Heart right ventricle (tissue), 16 donors: Measurements from ENCODE around the gene RFTN1. TPM values are rescaled to one million over a fixed set of nuclear protein-coding genes. Genes with fewer than 3 reads are reported as not detected.

ENCODE experiments used
- ATAC-seq, 8 donors: fragments of 200-7000 bp; cut with Tn5 transposase; one replicate each; pipeline ENCODE4 v1.9.1; 2020; ENCODE audit warnings: mild to moderate bottlenecking in 8 of 8, moderate library complexity in 8 of 8, moderate number of reproducible peaks in 1 of 8
- DNase-seq, 2 donors: peaks; one replicate each; pipeline ENCODE4 v3.0.0-alpha.2; 2020
- H3K27ac ChIP-seq, 10 donors: fragments of 200-600 bp; sonication (generic) in 2 of 10; one replicate each; pipeline versions ENCODE4 v1.5.0 to v1.8.0; 2020 to 2022; ENCODE audit warnings: mild to moderate bottlenecking in 3 of 10
- H3K27me3 ChIP-seq, 7 donors: fragments of 200-600 bp; one replicate each; pipeline ENCODE4 v1.8.0; 2021 to 2022; ENCODE audit warnings: mild to moderate bottlenecking in 2 of 7
- H3K36me3 ChIP-seq, 9 donors: fragments of 200-600 bp; sonication (generic) in 1 of 9; one replicate each; pipeline versions ENCODE4 v1.5.0 to v1.8.0; 2020 to 2022; ENCODE audit warnings: mild to moderate bottlenecking in 2 of 9
- H3K4me1 ChIP-seq, 9 donors: fragments of 200-600 bp; sonication (generic) in 1 of 9; one replicate each; pipeline versions ENCODE4 v1.5.0 to v1.8.0; 2020 to 2022; ENCODE audit warnings: mild to moderate bottlenecking in 4 of 9
- H3K4me3 ChIP-seq, 10 donors: fragments of 200-600 bp; sonication (generic) in 2 of 10; one replicate each; pipeline versions ENCODE4 v1.5.0 to v1.8.0; 2020 to 2022; ENCODE audit warnings: mild to moderate bottlenecking in 7 of 10, moderate library complexity in 2 of 10
- H3K9me3 ChIP-seq, 11 donors: fragments of 200-600 bp in 10 of 11; sonication (generic) in 2 of 11; one replicate each; pipeline versions ENCODE4 v1.5.0 to v1.8.0; 2013 to 2022; ENCODE audit warnings: mild to moderate bottlenecking in 2 of 11, control low read depth in 1 of 11, moderate library complexity in 1 of 11
- WGBS, 2 donors: extraction: QIAGEN DNeasy Blood & Tissue Kit; methylation state at CpG; one replicate each; pipeline ENCODE4 v1.1.7; 2013; ENCODE audit warnings: inconsistent platforms in 1 of 2; 5-methylcytosine and 5-hydroxymethylcytosine counted together
- intact Hi-C, 10 donors: fragments of 100-400 bp; cut with DNase I; formaldehyde crosslinking; loops; one replicate each; pipeline versions ENCODE4 v1.11.1 to v1.14.2; 2022
- polyA plus RNA-seq, 2 donors: library from polyadenylated mRNA; stranded (reverse); fragments of 200-250 nt; gene quantifications; one replicate each; pipeline ENCODE4 v1.2.3, GENCODE V29; 2013
- total RNA-seq, 10 donors: library from RNA; stranded (reverse); fragmentation: NEBNext Ultra II Directional in 3 of 10; extraction: Animal tissue kit (Norgen Biotek cat#: 25700) in 3 of 10; gene quantifications; one replicate each; pipeline versions ENCODE4 v1.2.1 to v1.2.4, GENCODE V29; 2021 to 2023
- TF ChIP-seq, protein P1 (sequence below), 9 donors: fragments of 200-600 bp; sonication (generic) in 2 of 9; IDR thresholded peaks; one replicate each; pipeline versions ENCODE4 v1.5.0 to v1.8.0; 2021 to 2022; ENCODE audit warnings: antibody characterized with exemption in 9 of 9, mild to moderate bottlenecking in 5 of 9, moderate library complexity in 1 of 9
- donor health status: Arrhythmogenic right ventricular cardiomyopathy.
- donor health status: ischemic (EF 13 %, LVEDD 7.1; RV severe dilation, severe dysfunction).
- donor health status: healthy with polysubstance abuse.
- donor health status: DM: no; HTN: yes; CAD: no.
- donor health status: DM: no; HTN: no; CAD: no.
- donor health status: ischemic (EF 25% LVEDD 6.9; RV normal size, moderate dysfunction).
- donor health status: ischemic (EF 25% LVEDD 5.7; RV mildly dilated, moderate dysfunction).
- donor health status: healthy.
- donor health status: DM: yes; HTN: yes; CAD: no.
- donor health status: Ischemic cardiomyopathy.
- donor health status: ischemic (EF 35%, LVEDD 5.7; RV mildly dilated, moderate dysfunction).
- donor health status: nonischemic (EF 11% LVEDD 7.7; RV severe dilation, severe dysfunction).
- donor health status: DM: yes; HTN: yes; CAD: no.
- donor health status: PGD.
- donor health status: ischemic (EF 29% LVEDD 5.4; RV normal size, mild dysfunction).
- donor health status: nonischemic (EF 23%, LVEDD 6.1; RV moderate dilation, normal function).

Gene RFTN1
- total and polyA plus RNA-seq, 12 donors, result 17.4 to 32.2 (median 24.0) TPM

DNA sequence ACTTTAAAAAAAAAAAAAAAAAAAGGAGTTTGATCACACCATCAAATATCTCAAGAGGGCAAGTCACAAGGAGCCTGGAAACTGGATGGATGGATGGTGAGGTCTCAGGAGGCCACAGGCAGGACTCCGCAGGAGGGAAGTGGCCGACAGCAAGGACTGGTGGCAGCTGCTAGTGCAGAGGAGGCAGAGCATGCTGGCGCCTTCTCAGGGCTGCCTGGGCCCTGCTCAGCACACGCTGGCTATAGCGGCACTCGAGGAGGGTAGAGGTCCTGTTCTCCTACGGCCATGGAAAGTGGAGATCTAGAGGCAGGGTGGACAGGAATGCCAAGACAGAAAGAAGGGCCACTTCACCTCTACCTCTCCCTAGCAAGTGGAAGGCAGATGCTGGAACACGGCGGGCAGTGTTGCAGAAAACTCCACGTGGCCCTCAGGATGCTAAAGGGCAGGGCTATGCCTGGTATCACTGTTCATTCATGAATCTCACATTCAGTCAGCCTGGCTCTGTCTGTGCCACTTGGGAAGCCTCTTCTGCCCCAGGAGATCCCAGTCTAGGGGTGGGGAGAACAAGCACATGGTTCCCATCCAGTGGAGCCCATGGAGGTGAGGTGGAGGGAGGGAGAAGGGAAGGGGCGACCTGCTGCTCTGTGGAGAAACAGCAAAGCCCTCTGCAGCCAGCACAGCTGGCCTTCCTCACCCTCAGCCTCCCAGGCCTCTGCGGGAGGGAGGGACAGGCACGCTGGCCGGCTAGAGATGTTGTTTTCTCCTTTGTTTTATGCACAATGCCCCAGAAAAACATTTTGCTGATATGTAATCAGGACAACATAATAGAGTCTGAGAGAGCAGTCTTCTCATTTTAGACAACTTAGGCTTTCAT is 177.5 kb downstream of the RFTN1 start:
- Histone ChIP-seq H3K4me1 (peaks cover 3 to 47% (median 26%) of the 10 kb centered on the region in 9 donors), H3K27me3 (no peaks in the 10 kb centered on the region), H3K36me3 (peaks cover 0 to 46% (median 8%) of the 10 kb centered on the region in 9 donors), H3K9me3 (peaks cover 0 to 27% (median 7%) of the 10 kb centered on the region in 11 donors), H3K4me3 (no peak overlapping the region), H3K27ac (peak overlapping the region in 3 of 10 donors; percentile 15 to 24 (median 22))
- no peak for DNase-seq
- 85 to 86% methylated on average over 14 of the region's 14 CpGs for WGBS, 2 donors
- ATAC-seq, result peak in 2 of 8 donors; percentile 19 to 46
- TF ChIP-seq, protein P1, sequence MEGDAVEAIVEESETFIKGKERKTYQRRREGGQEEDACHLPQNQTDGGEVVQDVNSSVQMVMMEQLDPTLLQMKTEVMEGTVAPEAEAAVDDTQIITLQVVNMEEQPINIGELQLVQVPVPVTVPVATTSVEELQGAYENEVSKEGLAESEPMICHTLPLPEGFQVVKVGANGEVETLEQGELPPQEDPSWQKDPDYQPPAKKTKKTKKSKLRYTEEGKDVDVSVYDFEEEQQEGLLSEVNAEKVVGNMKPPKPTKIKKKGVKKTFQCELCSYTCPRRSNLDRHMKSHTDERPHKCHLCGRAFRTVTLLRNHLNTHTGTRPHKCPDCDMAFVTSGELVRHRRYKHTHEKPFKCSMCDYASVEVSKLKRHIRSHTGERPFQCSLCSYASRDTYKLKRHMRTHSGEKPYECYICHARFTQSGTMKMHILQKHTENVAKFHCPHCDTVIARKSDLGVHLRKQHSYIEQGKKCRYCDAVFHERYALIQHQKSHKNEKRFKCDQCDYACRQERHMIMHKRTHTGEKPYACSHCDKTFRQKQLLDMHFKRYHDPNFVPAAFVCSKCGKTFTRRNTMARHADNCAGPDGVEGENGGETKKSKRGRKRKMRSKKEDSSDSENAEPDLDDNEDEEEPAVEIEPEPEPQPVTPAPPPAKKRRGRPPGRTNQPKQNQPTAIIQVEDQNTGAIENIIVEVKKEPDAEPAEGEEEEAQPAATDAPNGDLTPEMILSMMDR (IDR thresholded peaks at IDR 0.05), result no peak
- intact Hi-C loops, result no loop called here

DNA sequence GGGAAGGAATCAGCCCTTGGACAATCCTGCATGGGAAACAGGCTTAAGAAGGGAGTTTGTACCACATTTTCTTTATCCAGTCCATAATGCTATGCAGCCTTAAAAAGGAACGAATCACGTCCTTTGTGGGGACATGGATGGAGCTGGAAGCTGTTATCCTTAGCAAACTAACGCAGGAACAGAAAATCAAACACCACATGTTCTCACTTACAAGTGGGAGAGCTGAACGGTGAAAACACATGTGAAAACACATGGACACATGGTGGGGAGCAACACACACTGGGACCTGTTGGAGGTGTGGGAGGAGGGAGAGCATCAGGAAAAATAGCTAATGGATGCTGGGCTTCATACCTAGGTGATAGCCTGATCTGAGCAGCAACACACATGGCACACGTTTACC is 178.2 kb downstream of the RFTN1 start:
- peaks cover 0 to 30% (median 7%) of the 10 kb centered on the region in 11 donors for H3K9me3 ChIP-seq
- DNase-seq, result no peak
- H3K36me3 ChIP-seq, result peaks cover 0 to 53% (median 8%) of the 10 kb centered on the region in 9 donors
- no peak for ATAC-seq
- H3K4me1 ChIP-seq, result peaks cover 3 to 47% (median 26%) of the 10 kb centered on the region in 9 donors
- 81 to 85% methylated on average over 5 of the region's 5 CpGs for WGBS, 2 donors
- TF ChIP-seq, protein P1 (IDR thresholded peaks at IDR 0.05), result no peak
- no peaks in the 10 kb centered on the region for H3K27me3 ChIP-seq
- H3K27ac ChIP-seq, result no peak overlapping the region
- H3K4me3 ChIP-seq, result no peak overlapping the region
- intact Hi-C loops, result no loop called here

DNA sequence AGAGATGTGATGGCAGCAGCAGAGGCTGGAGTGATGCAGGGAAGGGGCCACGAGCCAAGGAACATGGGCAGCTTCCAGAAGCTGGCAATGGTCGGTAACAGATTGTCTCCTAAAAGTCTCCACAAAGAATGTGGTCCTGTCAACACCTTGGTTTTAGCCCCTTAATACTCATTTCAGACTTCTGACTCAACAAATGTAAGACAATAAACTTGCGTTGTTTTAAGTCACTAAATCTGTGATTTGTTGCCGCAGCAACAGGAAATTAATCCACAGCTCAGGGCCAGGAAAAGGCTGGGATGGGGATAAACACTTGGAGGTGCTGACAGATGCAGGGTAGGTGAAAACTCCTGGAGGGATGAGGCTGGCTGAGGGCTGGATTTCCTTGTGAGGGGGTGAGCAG is 178.6 kb downstream of the RFTN1 start:
- no peaks in the 10 kb centered on the region for H3K27me3 ChIP-seq
- H3K9me3 ChIP-seq, result peaks cover 0 to 30% (median 7%) of the 10 kb centered on the region in 11 donors
- peaks cover 0 to 57% (median 8%) of the 10 kb centered on the region in 9 donors for H3K36me3 ChIP-seq
- peaks cover 3 to 47% (median 26%) of the 10 kb centered on the region in 9 donors for H3K4me1 ChIP-seq
- H3K4me3 ChIP-seq, result no peak overlapping the region
- TF ChIP-seq, protein P1 (IDR thresholded peaks at IDR 0.05), result no peak
- intact Hi-C loops, result no loop called here
- H3K27ac ChIP-seq, result no peak overlapping the region
- ATAC-seq (no peak), DNase-seq (no peak)
- WGBS, 2 donors, result 66% methylated on average over 4 of the region's 4 CpGs

DNA sequence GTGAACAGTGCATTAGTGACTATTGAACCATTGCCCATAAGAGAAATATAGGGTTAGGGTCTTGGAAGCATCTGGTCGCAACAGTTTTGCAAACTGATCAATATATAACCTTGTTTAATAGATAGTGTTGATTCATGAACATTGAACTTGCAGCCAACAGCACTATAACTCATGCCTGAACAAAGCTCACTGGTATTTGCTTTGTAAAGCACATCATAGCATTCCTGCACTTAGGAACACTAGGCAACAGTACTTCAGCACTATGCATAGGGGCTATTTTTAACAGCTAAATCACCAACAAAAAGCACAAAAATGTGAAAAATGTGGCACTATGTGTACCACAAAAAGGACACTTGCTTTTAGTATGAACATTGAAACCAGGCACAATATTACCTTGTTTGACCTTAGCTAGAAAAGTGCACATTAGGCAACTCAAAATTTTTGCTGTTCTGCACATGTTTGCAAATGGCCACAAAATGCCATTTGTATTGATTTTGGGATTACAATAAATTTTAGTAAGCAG is 180.5 kb downstream of the RFTN1 start:
- intact Hi-C loops, result no loop called here
- Histone ChIP-seq H3K4me3 (no peak overlapping the region), H3K36me3 (peaks cover 0 to 77% (median 8%) of the 10 kb centered on the region in 9 donors), H3K4me1 (peaks cover 0 to 30% (median 7%) of the 10 kb centered on the region in 9 donors), H3K27ac (no peak overlapping the region), H3K27me3 (no peaks in the 10 kb centered on the region), H3K9me3 (peaks cover 0 to 30% (median 7%) of the 10 kb centered on the region in 11 donors)
- ATAC-seq (peak in 2 of 8 donors; percentile 56 to 74), DNase-seq (no peak)
- TF ChIP-seq, protein P1 (IDR thresholded peaks at IDR 0.05), result no peak
- WGBS, 2 donors, result 88 to 97% methylated on average over 1 of the region's 1 CpG
